H1 (cell line): ENCODE measurements around the gene ABITRAM. TPM values are rescaled to one million over a fixed set of nuclear protein-coding genes. Genes with fewer than 3 reads are reported as not detected.

Experiments used
- CTCF ChIA-PET: fragments of 300-600 bp; sonication (Branson Sonifier 250); formaldehyde crosslinking; loops from one replicate; lab custom pipeline; 2021; ENCODE audit not compliant: partially characterized antibody; lab: Charles Lee
- POLR2A ChIA-PET: fragments of 300-600 bp; sonication (Branson Sonifier 250); formaldehyde crosslinking; loops from one replicate; lab custom pipeline; 2021; ENCODE audit warnings: inconsistent platforms; ENCODE audit not compliant: partially characterized antibody; lab: Charles Lee
- DNase-seq, 2 experiments: peaks; one replicate each; pipeline versions ENCODE4 v3.0.0 to v3.0.0-alpha.2; 2010 to 2022; ENCODE audit warnings: low spot score in 2 of 2, low read depth in 1 of 2, mixed read lengths in 1 of 2
- FAIRE-seq: peaks from 2 replicates; lab custom pipeline; 2011; peaks lifted over from hg19 to GRCh38; lab: Jason Lieb, UNC
- H2AFZ ChIP-seq: 2 replicates; pipeline ENCODE4 v1.8.1; 2012; ENCODE audit warnings: low read length, inconsistent platforms
- H2AK5ac ChIP-seq: 2 replicates; pipeline ENCODE4 v1.6.1; 2013; ENCODE audit warnings: low read depth, low read length
- H2BK120ac ChIP-seq: replicated peaks from 2 replicates; pipeline ENCODE3; 2013; ENCODE audit warnings: low read depth, low read length, inconsistent platforms
- H2BK12ac ChIP-seq: 2 replicates; pipeline ENCODE4 v1.6.1; 2013; ENCODE audit warnings: low read depth, low read length
- H2BK15ac ChIP-seq: 2 replicates; pipeline ENCODE4 v1.6.1; 2013; ENCODE audit warnings: low read length
- H2BK20ac ChIP-seq: 2 replicates; pipeline ENCODE4 v1.6.1; 2013; ENCODE audit warnings: low read length
- H2BK5ac ChIP-seq: 2 replicates; pipeline ENCODE4 v1.6.1; 2013; ENCODE audit warnings: low read depth, low read length
- H3K14ac ChIP-seq: 2 replicates; pipeline ENCODE4 v1.6.1; 2013; ENCODE audit warnings: inconsistent platforms; ENCODE audit not compliant: insufficient read length
- H3K18ac ChIP-seq: 2 replicates; pipeline ENCODE4 v1.6.1; 2013; ENCODE audit warnings: low read length; ENCODE audit errors: extremely low read depth
- H3K23ac ChIP-seq: 2 replicates; pipeline ENCODE4 v1.6.1; 2013; ENCODE audit warnings: inconsistent platforms; ENCODE audit not compliant: insufficient read length
- H3K23me2 ChIP-seq: 2 replicates; pipeline ENCODE4 v1.6.1; 2013; ENCODE audit warnings: low read depth, low read length
- H3K27ac ChIP-seq: 2 replicates; pipeline ENCODE4 v1.6.1; 2011; ENCODE audit warnings: low read depth, low read length, inconsistent platforms
- H3K27me3 ChIP-seq, 4 experiments: replicated peaks in 1 of 4; 1 replicate in 1 of 4; 2 replicates in 3 of 4; pipeline versions ENCODE4 v1.6.1 to v1.8.1; 2011 to 2013; ENCODE audit warnings: low read length in 3 of 4, mild to moderate bottlenecking in 3 of 4, inconsistent platforms in 2 of 4, mixed read lengths in 2 of 4, moderate library complexity in 1 of 4; ENCODE audit not compliant: control insufficient read depth in 3 of 4, insufficient read depth in 3 of 4; ENCODE audit errors: extremely low read depth in 1 of 4
- H3K36me3 ChIP-seq, 4 experiments: 2 replicates each; pipeline versions ENCODE4 v1.6.1 to v1.8.1; 2011 to 2013; ENCODE audit warnings: mild to moderate bottlenecking in 4 of 4, low read length in 3 of 4, moderate library complexity in 2 of 4, control low read depth in 1 of 4, inconsistent platforms in 1 of 4; ENCODE audit not compliant: insufficient read depth in 4 of 4, control insufficient read depth in 2 of 4
- H3K4ac ChIP-seq: replicated peaks from 2 replicates; pipeline ENCODE3; 2013; ENCODE audit warnings: low read length, low read depth, mixed read lengths, inconsistent platforms; ENCODE audit not compliant: insufficient read length
- H3K4me1 ChIP-seq, 4 experiments: replicated peaks in 1 of 4; 1 replicate in 1 of 4; 2 replicates in 3 of 4; pipeline versions ENCODE4 v1.6.1 to v1.8.1; 2011 to 2013; ENCODE audit warnings: low read length in 3 of 4, inconsistent platforms in 2 of 4, mixed read lengths in 1 of 4; ENCODE audit not compliant: insufficient read depth in 4 of 4, control insufficient read depth in 3 of 4
- H3K4me2 ChIP-seq, 2 experiments: 2 replicates each; pipeline versions ENCODE4 v1.6.1 to v1.8.1; 2011 to 2013; ENCODE audit warnings: low read depth in 2 of 2, low read length in 2 of 2, control low read depth in 1 of 2, inconsistent platforms in 1 of 2, mild to moderate bottlenecking in 1 of 2; ENCODE audit not compliant: insufficient read depth in 1 of 2
- H3K4me3 ChIP-seq, 4 experiments: fragments of 200-600, 300-600 bp in 1 of 4; sonication (generic), shearing (Covaris generic), sonication (Bioruptor Twin) in 1 of 4; 2 replicates each; pipeline versions ENCODE4 v1.5.1 to v1.8.1; 2011 to 2016; ENCODE audit warnings: low read length in 4 of 4, low read depth in 3 of 4, control low read depth in 2 of 4, inconsistent platforms in 2 of 4, mild to moderate bottlenecking in 2 of 4, mixed read lengths in 1 of 4, moderate library complexity in 1 of 4; ENCODE audit not compliant: insufficient read depth in 2 of 4; ENCODE audit errors: extremely low read depth in 1 of 4
- H3K56ac ChIP-seq: replicated peaks from 2 replicates; pipeline ENCODE3; 2013; ENCODE audit warnings: low read depth, mild to moderate bottlenecking, mixed read lengths, low read length, inconsistent platforms; ENCODE audit not compliant: insufficient read length
- H3K79me1 ChIP-seq: 2 replicates; pipeline ENCODE4 v1.6.1; 2013; ENCODE audit warnings: low read depth, low read length, control low read depth
- H3K79me2 ChIP-seq, 2 experiments: 2 replicates each; pipeline versions ENCODE4 v1.6.1 to v1.8.1; 2012 to 2013; ENCODE audit warnings: low read length in 2 of 2, mild to moderate bottlenecking in 2 of 2, inconsistent platforms in 1 of 2; ENCODE audit not compliant: insufficient read depth in 2 of 2, control insufficient read depth in 1 of 2
- H3K9ac ChIP-seq, 4 experiments: replicated peaks in 1 of 4; 1 replicate in 1 of 4; 2 replicates in 3 of 4; pipeline versions ENCODE4 v1.6.1 to v1.8.1; 2011 to 2013; ENCODE audit warnings: low read depth in 3 of 4, low read length in 3 of 4, control low read depth in 2 of 4, mild to moderate bottlenecking in 2 of 4, moderate library complexity in 2 of 4, inconsistent platforms in 1 of 4; ENCODE audit errors: extremely low read depth in 1 of 4
- H3K9me3 ChIP-seq, 2 experiments: 2 replicates each; pipeline versions ENCODE4 v1.6.1 to v1.8.1; 2012 to 2013; ENCODE audit warnings: mild to moderate bottlenecking in 2 of 2, moderate library complexity in 2 of 2, control low read depth in 1 of 2, inconsistent platforms in 1 of 2, low read depth in 1 of 2, low read length in 1 of 2, mixed read lengths in 1 of 2; ENCODE audit not compliant: insufficient read depth in 2 of 2
- H4K20me1 ChIP-seq, 2 experiments: replicated peaks in 1 of 2; 2 replicates each; pipeline versions ENCODE3 to v1.8.1; 2011 to 2013; ENCODE audit warnings: inconsistent platforms in 2 of 2, low read length in 2 of 2, mild to moderate bottlenecking in 1 of 2; ENCODE audit not compliant: insufficient read depth in 2 of 2, control insufficient read depth in 1 of 2
- H4K5ac ChIP-seq: 2 replicates; pipeline ENCODE4 v1.6.1; 2013; ENCODE audit warnings: low read length, low read depth, mixed read lengths, inconsistent platforms; ENCODE audit not compliant: insufficient read length
- H4K8ac ChIP-seq: 2 replicates; pipeline ENCODE4 v1.8.0; 2013; ENCODE audit warnings: mild to moderate bottlenecking, moderate library complexity, low read length, inconsistent platforms; ENCODE audit not compliant: insufficient read depth; ENCODE audit errors: extremely low read depth
- H4K91ac ChIP-seq: replicated peaks from 2 replicates; pipeline ENCODE3; 2013; ENCODE audit warnings: low read length, mixed read lengths, inconsistent platforms; ENCODE audit not compliant: insufficient read length
- EP300 ChIP-seq, 2 experiments: IDR thresholded peaks; 1 replicate in 1 of 2; 2 replicates in 1 of 2; pipeline ENCODE4 v1.6.1; 2011 to 2012; ENCODE audit warnings: low read depth in 2 of 2, low read length in 2 of 2, mild to moderate bottlenecking in 2 of 2, borderline replicate concordance in 1 of 2, inconsistent platforms in 1 of 2, moderate library complexity in 1 of 2
- FOSL1 ChIP-seq: IDR thresholded peaks from 2 replicates; pipeline ENCODE4 v1.6.1; 2011; ENCODE audit warnings: mild to moderate bottlenecking, low read depth, low read length, moderate library complexity; ENCODE audit not compliant: insufficient read depth
- JUN ChIP-seq: IDR thresholded peaks from 2 replicates; pipeline ENCODE4 v1.6.1; 2011; ENCODE audit warnings: low read depth, mild to moderate bottlenecking, improper control_type of control experiment, low read length
- JUND ChIP-seq: IDR thresholded peaks from 2 replicates; pipeline ENCODE4 v1.6.1; 2011; ENCODE audit warnings: mild to moderate bottlenecking, improper control_type of control experiment, low read length
- NRF1 ChIP-seq: IDR thresholded peaks from 2 replicates; pipeline ENCODE4 v1.6.1; 2011; ENCODE audit warnings: mild to moderate bottlenecking, low read depth, low read length, improper control_type of control experiment
- PHF8 ChIP-seq: fragments of 200-600 bp; sonication (generic); conservative IDR thresholded peaks from 2 replicates; pipeline ENCODE4 v1.7.1; 2012; ENCODE audit warnings: low read depth, mild to moderate bottlenecking, inconsistent platforms, low read length, moderate library complexity
- RBBP5 ChIP-seq: IDR thresholded peaks from 2 replicates; pipeline ENCODE4 v1.7.1; 2012; ENCODE audit warnings: low read depth, mild to moderate bottlenecking, inconsistent platforms, low read length, moderate library complexity, borderline replicate concordance
- SIX5 ChIP-seq: IDR thresholded peaks from 2 replicates; pipeline ENCODE4 v1.6.1; 2011; ENCODE audit warnings: mild to moderate bottlenecking, low read depth, low read length
- TAF1 ChIP-seq: IDR thresholded peaks from 2 replicates; pipeline ENCODE4 v1.6.1; 2011; ENCODE audit warnings: mild to moderate bottlenecking, low read depth, low read length
- TAF7 ChIP-seq: optimal IDR thresholded peaks from 2 replicates; pipeline ENCODE3; 2011; ENCODE audit warnings: low read depth, mild to moderate bottlenecking, inconsistent platforms, low read length, moderate library complexity, borderline replicate concordance
- TCF12 ChIP-seq: IDR thresholded peaks from 2 replicates; pipeline ENCODE4 v1.6.1; 2011; ENCODE audit warnings: low read depth, mild to moderate bottlenecking, low read length
- TEAD4 ChIP-seq: IDR thresholded peaks from 2 replicates; pipeline ENCODE4 v1.6.1; 2012; ENCODE audit warnings: low read depth, low read length, inconsistent platforms, mixed read lengths
- YY1 ChIP-seq: IDR thresholded peaks from 2 replicates; pipeline ENCODE4 v1.6.1; 2011; ENCODE audit warnings: low read depth, mild to moderate bottlenecking, low read length
- WGBS, 2 experiments: shearing (Covaris generic) in 1 of 2; methylation state at CpG; one replicate each; pipeline versions ENCODE4 v1.1.6 to v1.1.7; 2013 to 2015; ENCODE audit warnings: low lambda C conversion rate in 2 of 2, mixed read lengths in 2 of 2, inconsistent platforms in 1 of 2, low coverage in 1 of 2, missing lambda C conversion rate in 1 of 2; ENCODE audit not compliant: insufficient replicate concordance in 2 of 2, insufficient coverage in 1 of 2, insufficient read length in 1 of 2; ENCODE audit errors: extremely low coverage in 1 of 2, missing lambda C conversion rate in 1 of 2; 5-methylcytosine and 5-hydroxymethylcytosine counted together
- polyA plus RNA-seq, 7 experiments: library from polyadenylated mRNA; depleted of rRNA in 3 of 7; stranded (reverse) in 5 of 7; unstranded in 2 of 7; fragments of >200 nt in 5 of 7; fragments of 200-250 nt in 2 of 7; gene quantifications; 1 replicate in 5 of 7; 2 replicates in 1 of 7; 4 replicates in 1 of 7; pipeline versions ENCODE4 v1.2.1 to v1.2.3, GENCODE V29; 2011 to 2013; ENCODE audit warnings: missing spikeins in 2 of 7, mixed read lengths in 2 of 7
- total RNA-seq: library from RNA; stranded (reverse); fragmentation: NEBNext Ultra II Directional; extraction: Animal tissue kit (Norgen Biotek cat#: 25700); gene quantifications from 2 replicates; pipeline ENCODE4 v1.2.1, GENCODE V29; 2021
- TF ChIP-seq, protein P1 (sequence below): IDR thresholded peaks from 2 replicates; pipeline ENCODE4 v1.6.1; 2011; ENCODE audit warnings: low read length, improper control_type of control experiment

ABITRAM gene
- total and polyA plus RNA-seq, 2 of the 8 experiments (the other 6 are each of a cell fraction or from before 2014, with no cell fraction given) = 8.4 to 9.0 TPM

DNA sequence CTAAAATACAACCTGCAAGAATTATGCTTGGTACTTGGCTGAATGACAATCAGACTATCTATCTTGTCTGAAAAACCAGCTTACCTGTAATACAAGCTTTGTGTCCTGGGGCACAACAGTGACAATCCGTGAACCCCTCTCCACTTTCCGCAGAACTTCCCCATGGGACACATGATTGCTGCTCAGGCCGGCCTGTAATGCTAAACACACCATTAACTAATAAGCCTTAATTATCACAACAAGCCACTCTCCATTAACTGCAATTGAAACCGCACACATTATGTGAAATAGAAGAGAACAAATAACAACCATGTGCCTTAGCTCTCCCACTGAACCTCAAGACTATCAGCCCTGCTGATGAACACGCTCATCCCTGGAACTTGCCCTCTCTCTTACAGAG is 34.0 kb upstream of the ABITRAM start:
- no peak overlapping the region for H3K4ac ChIP-seq
- H3K23me2 ChIP-seq = peaks cover 2% of the 10 kb centered on the region; the same call in 1 of the 2 replicates
- H3K23ac ChIP-seq = no peak overlapping the region
- H3K4me3 ChIP-seq = no peak overlapping the region
- no peaks in the 10 kb centered on the region for H3K4me1 ChIP-seq
- no peak overlapping the region for H3K18ac ChIP-seq
- ChIA-PET CTCF (interaction anchor here (1.1 to 1.2 kb wide), 2 partner anchors 12 to 16 kb away, joined by 4 to 5 read pairs; no protein-coding TSS in a partner anchor), POLR2A (interaction anchor here (0.7 to 1.1 kb wide), 2 partner anchors 10 to 105 kb away, joined by 4 to 6 read pairs; no protein-coding TSS in a partner anchor)
- no peak overlapping the region for H4K8ac ChIP-seq
- DNase-seq (no peak), FAIRE-seq (no peak)
- no peak overlapping the region for H3K14ac ChIP-seq
- H4K5ac ChIP-seq = no peak overlapping the region
- no peak overlapping the region for H2AK5ac ChIP-seq
- no peak overlapping the region for H2BK120ac ChIP-seq
- peaks cover 18 to 63% (median 51%) of the 10 kb centered on the region in 4 experiments for H3K36me3 ChIP-seq
- no peak overlapping the region for H3K27ac ChIP-seq
- no peaks in the 10 kb centered on the region for H3K27me3 ChIP-seq
- no peaks in the 10 kb centered on the region for H3K79me1 ChIP-seq
- no peaks in the 10 kb centered on the region for H3K9me3 ChIP-seq
- no peak overlapping the region for H3K9ac ChIP-seq
- H3K79me2 ChIP-seq = no peaks in the 10 kb centered on the region
- no peak overlapping the region for H2BK5ac ChIP-seq
- no peak overlapping the region for H2AFZ ChIP-seq
- H2BK12ac ChIP-seq = no peak overlapping the region
- 90% methylated on average over 5 of the region's 5 CpGs; no CpG with 5 or more reads in 1 of the 2 experiments for WGBS, 2 experiments
- H3K4me2 ChIP-seq = no peak overlapping the region
- H3K56ac ChIP-seq = no peak overlapping the region
- H2BK20ac ChIP-seq = no peak overlapping the region
- H2BK15ac ChIP-seq = no peak overlapping the region
- peaks cover 0 to 5% of the 10 kb centered on the region in 2 experiments for H4K20me1 ChIP-seq
- H4K91ac ChIP-seq = no peak overlapping the region
- TF ChIP-seq RBBP5 (no peak), JUN (no peak), SIX5 (no peak), EP300 (IDR thresholded peaks at IDR 0.05; ENCODE audit: borderline replicate concordance in 1 of 2, low read depth in 2 of 2, low read length in 2 of 2) (no peak), TCF12 (no peak), TAF7 (no peak), FOSL1 (no peak), TAF1 (no peak), JUND (no peak), TEAD4 (no peak), YY1 (no peak), PHF8 (no peak), NRF1 (no peak)
- TF ChIP-seq, protein P1, sequence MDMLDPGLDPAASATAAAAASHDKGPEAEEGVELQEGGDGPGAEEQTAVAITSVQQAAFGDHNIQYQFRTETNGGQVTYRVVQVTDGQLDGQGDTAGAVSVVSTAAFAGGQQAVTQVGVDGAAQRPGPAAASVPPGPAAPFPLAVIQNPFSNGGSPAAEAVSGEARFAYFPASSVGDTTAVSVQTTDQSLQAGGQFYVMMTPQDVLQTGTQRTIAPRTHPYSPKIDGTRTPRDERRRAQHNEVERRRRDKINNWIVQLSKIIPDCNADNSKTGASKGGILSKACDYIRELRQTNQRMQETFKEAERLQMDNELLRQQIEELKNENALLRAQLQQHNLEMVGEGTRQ = no peak
